Right lung (tissue), 5 donors: ENCODE results near the gene CNIH3. TPM values are rescaled to one million over a fixed set of nuclear protein-coding genes. Genes with fewer than 3 reads are reported as not detected.

ENCODE experiments used
- DNase-seq, 2 donors: peaks; one replicate each; pipeline ENCODE4 v3.0.0-alpha.2; 2013
- polyA plus RNA-seq, 5 donors: library from polyadenylated mRNA; unstranded; fragments of 120-200 nt; gene quantifications; one replicate each; pipeline versions ENCODE4 v1.2.1 to v1.2.3, GENCODE V29; 2013; ENCODE audit warnings: inconsistent platforms in 1 of 5, low replicate concordance in 1 of 5; ENCODE audit not compliant: insufficient read length in 5 of 5, insufficient read depth in 1 of 5

Gene CNIH3
- polyA plus RNA-seq, 5 donors: 6.3 to 8.6 (median 7.5) TPM

DNA sequence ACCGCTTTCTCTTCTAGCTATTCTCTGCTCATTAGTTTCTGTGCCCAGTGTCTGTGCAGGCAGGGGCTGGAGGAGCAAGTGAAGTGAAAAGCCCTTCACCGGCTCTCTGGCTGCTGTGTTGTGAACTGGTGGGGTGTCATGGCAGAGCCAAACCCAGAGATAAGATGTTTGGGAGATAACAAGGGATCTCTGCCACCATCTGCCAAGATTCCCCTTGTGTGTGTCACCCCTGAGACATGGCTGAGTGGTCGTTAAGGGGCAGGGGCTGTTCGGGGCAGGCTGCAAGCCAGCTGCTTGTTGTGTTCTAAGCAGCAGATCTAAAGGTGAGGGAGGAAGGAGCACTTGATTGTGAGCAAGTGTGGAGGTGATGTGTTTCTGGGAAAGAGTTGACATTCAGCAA is 24.5 kb downstream of the CNIH3 start:
- DNase-seq: no peak

DNA sequence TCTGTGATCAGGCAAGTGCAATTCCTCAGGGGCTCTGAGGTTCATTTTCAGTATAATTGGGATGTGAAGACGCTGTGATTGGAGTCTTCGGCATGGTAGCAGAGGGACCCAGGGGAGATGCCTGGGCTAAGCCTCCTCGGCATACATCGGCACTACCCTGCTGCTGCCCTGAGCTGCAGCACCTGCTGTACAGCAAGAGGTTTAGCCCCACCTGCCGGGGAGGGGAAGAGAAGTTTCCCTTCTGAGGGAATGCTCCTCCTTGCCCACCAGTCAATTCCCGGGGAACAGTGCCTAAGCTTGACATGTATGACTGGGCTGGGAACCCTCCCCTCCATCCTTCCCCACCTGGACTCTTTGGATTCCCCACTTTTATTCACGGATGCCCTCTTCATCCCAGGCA is 24.9 kb downstream of the CNIH3 start:
- DNase-seq: no peak

DNA sequence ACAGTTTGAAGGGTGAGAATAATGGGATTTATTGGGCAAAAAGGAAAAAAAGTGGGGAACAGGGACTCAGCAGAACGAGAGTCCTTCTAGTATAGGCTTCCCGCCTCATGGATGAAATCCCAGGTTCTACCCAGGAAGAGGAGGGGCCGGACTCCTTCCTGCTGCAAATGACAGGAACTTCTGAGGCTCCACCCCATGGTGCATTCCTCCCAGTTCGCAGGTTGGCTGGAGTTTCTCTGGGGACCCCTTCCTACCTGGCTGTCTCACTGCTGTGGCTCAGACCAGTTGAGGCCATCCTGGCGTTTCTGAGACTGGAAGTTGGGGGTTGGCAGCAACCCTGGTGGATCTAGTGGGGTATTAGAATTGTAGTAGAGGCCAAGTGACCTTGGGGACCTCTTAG is 27.5 kb downstream of the CNIH3 start:
- DNase-seq: no peak

DNA sequence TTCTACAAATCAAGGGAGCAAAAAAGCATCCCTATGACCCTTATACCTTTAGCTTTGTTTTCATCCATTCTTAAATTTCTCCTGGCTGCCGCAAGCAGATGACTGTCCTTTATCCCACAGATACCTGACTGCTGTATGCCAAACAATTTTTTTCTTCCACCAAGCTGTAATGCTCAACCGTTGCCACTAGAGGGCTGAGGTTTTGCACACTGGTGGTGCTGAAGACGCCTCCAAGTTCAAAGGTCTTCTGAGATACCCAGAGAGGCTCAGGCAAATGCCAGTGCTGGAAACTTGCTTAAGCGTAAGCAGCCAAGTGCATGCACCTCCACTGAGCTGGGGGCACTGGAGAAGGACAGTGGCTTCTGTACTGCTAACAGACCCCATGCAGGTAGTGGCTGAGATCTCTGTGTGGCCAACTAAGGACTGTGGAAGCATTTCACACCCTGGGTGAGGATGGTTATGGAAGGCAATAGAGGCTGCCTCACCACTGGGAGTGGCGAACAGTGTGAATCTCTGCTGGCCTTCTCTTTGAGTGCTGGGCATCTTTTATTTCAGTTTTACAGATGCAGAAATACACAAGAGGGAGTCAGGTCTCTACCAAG is 28.5 kb downstream of the CNIH3 start:
- DNase-seq: no peak

DNA sequence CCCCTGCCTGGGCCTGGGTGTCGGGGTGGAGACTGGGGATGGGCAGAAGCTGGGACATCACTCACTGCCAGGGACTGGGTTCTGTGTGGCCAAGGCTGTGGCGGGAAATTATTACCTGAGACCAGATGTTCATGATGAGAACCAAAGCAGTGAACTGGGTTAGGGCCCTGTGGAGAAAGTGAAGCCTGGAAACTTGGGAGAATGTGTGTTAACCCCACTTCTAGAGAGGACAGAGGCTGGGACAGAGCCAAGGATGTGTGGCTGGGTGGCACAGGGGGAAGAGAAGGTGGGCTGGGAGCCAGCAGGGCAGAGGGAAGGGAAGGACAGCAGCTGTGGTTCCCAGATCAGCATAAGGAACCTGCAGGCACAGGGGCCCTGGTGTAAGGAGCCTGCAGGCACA is 31.3 kb downstream of the CNIH3 start:
- no peak for DNase-seq

DNA sequence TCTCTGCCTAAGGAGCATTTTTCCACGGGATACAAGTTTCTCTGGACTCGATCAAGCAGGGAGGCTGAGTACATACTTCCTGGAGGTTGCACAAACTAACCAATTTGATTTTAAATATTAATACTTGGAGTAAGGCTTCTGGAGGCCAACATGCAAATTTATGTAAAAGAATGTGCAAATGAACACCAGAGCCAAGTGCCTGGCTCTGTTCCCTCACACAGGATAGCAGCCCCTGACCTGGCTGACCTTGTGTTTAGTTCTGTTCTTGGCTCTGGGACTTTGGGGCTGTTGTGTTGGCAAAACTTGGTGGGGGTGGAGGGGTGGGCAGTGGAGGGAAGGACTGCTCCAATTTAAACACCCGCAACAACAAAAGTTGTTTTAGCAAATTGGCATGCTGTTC is 34.2 kb downstream of the CNIH3 start:
- DNase-seq: no peak

DNA sequence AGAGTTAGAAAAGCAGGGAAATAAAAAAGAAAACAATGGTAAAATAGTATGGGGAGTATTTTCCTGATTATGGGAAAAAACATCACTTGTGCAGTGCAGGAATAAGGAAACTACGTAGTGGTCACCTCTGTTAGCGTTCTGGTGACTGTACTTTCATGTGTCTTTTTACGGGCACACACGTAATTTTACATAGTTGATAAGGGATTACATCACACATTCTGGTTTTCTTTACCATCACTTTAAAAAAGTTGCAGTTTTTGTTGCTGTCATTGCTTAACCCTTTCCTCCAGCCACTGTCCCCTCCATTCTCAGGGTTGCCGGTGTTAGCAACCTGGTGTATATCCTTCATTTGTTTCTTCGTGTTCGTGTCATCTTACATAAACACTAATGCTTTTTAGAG is 35.1 kb downstream of the CNIH3 start:
- no peak for DNase-seq

DNA sequence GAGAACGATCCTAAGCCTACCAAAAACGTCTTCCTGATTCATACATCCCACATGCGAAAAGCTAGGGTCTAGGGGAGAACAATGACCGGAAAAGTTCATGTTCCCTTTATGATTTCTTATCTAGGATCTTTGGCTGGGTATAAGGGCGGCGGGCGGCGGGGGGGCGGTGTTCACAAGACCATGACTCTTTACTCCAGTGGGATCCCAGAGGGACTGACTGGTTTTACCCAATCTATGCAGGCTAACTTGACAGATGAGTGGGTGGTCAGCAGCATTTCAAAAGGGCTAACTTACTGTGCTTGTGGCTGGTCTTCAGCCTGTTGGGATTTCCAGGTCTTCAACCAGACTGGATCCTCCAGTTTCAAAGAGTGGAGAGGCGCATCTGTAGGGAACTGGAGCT is 40.3 kb downstream of the CNIH3 start:
- DNase-seq: no peak

DNA sequence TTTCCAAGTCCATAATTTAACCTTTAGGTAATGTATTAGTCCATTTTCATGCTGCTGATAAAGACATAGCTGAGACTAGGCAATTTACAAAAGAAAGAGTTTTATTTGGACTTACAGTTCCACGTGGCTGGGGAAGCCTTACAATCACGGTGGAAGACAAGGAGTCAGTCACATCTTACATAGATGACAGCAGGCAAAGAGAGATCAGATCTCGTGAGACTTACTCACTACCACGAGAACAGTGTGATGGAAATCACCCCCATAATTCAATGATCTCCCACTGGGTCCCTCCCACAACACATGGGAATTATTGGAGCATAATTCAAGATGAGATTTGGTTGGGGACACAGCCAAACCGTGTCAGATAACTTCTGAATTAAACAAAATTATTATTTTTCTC is 44.0 kb downstream of the CNIH3 start:
- no peak for DNase-seq

DNA sequence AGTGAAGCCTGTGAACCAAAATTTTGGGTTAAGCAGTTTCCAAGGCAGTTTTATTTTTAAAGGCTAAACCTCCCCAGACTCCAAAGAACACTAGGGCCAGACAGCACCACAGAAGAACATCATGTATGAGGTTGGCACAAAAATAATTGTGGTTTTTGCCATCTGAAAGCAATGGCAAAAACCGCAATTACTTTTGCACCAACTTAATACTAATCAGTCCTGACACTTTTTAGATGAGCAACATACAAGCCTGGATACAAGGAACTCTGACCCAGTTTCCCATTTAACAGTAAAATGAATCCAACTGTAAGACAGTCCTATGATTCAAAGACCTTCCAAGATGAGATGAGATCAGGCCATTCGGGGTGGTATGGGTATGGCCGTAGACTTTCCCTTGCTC is 46.8 kb downstream of the CNIH3 start:
- DNase-seq: no peak

DNA sequence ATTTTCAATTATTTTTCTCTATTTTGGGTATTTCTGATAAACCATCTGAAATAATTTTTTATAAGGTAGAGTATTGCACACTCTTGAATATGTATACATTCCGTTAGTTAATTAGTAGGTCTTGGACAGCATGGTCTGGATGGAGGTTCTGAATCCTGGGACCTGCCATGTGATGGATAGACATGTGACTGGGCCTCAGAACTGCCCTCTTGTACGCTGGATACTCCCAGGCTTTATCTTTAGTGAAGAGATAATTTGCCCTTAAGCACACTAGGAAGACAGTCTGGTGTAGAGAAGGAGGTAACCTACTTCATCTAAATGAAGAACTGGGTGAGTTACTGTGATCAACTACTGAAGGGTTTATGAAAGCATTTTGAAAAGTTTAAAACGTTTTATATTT is 48.9 kb downstream of the CNIH3 start:
- DNase-seq: no peak

DNA sequence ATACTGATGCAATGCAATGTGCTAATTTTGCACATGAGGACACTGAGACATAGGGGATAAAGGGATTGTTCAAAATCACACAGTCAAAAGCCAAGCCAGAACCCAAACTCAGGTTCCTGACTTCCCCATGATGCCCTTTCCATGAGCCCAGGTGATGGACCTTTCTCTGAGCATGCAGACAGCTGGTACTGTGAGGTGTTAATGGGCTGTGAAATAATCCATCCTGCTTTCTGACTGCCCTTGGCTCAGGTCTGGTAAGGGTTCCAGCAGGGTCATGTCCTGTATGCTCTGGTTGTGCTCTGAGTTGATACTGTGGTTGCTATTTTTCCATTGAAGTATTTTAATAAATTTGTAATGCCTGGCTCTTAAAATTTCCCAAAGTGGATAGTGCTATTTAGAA is 50.0 kb downstream of the CNIH3 start:
- no peak for DNase-seq

DNA sequence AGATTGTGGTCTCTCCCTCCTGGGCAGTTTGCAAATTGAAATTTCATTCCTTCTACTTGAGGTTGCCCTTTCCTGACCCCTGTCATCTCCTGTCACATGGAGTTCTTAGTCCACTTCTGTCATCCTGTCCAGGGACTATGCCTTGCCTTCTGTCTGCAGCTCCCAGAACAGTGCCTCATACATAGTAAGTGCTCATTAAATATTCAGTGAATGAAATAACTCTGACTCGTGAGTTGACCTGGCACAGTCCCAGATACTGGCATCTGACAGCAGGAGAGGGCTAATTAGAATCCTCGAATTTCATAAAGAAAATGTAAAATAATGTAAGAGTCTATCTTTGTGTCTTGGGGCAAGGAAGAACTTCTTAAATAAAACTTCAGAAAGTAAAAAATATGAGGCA is 50.8 kb downstream of the CNIH3 start:
- no peak for DNase-seq

DNA sequence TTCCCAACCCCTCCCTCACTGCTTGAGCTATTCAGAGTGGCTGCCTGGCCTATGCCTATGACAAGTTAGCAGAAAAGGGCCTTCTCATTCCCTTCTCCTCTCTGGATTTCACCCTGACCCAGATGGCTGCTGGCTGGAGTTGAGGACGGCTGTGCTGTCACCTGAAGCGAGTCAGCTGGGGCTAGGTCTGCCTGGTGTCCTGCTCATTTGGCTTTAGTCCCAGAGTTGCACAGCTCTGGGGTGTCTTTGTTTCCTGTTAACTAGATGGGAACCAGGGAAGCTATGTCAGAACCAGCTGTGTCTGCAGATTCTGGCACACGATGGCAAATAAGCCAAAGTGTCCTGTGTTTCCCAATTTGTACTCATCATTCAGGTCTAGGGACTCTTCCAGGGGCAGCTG is 52.9 kb downstream of the CNIH3 start:
- no peak for DNase-seq

DNA sequence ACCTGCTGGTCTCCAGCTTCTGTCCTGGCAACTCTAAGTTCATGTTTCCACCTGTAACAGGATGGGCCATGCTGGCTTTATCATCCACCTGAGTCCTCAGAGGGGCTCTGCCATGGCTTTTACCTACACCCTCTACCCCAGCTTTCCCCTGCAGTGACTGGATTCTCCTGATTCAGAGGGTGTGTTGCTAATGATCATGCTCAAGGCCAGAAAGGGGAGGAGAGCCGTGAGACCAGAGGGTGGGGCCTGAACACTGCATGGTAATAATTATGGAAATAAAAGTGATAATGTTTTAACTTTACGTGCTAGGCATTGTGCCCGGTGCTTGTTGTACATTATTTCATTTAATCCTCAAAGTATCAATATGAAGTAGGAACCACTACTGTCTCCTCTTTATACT is 53.3 kb downstream of the CNIH3 start:
- no peak for DNase-seq

DNA sequence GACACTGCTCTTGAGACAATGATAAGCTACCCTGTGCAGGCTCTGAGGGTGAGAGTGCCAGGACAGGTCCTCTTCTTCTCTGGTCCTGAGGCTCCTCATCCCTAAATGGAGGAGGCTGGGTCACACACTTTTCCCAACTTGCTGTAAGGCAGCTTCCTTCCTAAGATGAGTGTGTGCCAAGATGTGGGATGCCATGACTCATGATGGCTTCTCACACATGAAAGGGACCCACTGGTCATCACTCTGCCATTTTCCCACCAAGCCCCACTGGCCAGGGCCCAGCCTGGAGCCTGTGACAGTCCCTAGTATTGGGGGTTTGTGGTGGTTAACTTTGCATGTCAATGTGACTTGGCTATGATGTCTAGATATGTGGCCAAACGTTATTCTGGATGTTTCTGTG is 54.4 kb downstream of the CNIH3 start:
- no peak for DNase-seq

DNA sequence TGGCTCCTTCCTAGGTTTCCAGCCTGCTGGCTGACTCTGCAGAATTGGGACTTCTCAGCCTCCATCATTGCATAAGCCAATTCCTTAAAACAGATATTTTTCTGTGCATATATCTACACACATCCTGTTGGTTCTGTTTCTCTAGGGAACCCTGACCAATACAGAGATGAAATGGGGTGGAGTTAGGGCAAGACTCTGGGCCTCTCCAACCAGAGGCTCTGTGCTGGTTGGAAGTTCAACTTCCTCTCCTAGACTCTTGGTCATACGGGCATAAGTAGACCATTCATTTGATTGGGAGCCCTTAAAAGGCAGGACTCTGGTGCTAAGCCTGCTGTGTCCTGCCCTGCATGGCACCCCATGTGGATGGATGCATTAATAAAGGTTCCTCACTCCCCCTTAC is 55.0 kb downstream of the CNIH3 start:
- no peak for DNase-seq

DNA sequence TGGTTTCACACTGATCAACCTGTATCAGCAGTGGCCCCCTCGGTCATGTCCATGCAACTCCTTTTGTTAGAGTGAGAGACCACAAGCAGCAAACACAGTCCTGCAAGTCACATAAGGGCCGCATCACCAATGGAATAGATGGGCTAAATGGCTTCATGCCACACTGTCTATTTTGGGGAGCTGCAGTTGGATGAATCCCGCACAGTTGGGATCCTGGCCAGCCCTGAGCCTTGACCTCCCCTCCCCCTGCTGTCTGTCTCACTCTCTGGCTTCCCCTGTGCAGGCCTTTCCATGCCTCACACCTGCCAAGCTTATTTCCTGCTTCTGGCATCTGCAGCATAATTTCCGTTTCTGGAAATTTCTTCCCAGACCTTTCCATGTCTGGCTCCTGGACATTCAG is 57.0 kb downstream of the CNIH3 start:
- DNase-seq: no peak

DNA sequence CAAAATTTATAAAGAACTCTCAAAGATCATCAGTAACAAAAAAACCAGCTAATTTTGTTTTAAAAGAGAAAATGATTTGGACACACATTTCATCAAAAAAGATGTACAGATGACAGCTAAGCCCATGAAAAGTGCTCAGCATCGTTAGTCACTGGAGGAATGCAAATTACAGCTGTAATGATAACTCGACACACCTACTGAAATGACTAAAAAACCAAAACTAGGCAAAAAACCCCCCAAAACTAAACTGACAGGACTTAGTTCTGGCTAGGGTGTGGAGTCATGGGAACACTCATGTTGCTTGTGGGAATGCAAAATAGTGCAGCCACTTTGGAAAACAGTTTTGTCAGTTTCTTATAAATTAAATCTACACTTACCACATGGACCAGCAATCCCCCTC is 59.5 kb downstream of the CNIH3 start:
- no peak for DNase-seq

DNA sequence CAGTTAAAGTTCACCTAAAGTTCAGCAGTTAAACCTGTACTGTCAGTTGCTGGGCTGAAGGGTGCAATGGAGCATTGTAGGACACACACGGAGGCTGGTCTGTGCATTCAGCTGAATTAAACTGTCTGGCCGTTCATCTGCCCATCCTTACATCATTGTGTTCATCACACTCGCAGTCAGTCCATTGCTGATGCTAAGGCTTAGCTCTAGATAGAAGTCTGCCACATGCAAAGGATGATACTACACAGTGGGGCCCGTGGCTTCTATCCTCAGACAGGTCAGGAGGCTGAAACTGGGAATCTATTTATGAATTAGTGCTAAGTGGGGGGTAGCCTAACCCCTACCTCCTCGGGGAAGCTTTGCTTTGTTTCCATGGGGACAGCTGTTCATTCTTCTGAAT is 60.4 kb downstream of the CNIH3 start:
- DNase-seq: no peak

DNA sequence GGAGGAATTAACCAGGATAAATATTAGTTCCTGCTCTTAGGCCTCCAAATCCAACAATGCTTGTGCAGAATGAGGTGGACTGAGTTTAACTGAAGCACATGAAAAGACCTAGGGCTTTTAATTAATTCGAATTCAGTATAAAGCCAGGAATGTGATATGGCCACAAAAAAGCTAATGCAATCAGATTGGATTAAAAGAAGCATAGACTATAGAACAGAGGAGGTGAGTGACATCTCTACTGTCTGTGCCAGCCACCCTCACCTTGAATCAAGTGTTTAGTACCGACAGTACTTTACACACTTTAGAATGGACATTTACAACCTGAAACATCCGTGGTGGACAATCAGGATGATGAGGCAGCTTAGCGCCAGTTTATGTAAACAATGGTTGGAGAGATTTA is 62.1 kb downstream of the CNIH3 start:
- no peak for DNase-seq

DNA sequence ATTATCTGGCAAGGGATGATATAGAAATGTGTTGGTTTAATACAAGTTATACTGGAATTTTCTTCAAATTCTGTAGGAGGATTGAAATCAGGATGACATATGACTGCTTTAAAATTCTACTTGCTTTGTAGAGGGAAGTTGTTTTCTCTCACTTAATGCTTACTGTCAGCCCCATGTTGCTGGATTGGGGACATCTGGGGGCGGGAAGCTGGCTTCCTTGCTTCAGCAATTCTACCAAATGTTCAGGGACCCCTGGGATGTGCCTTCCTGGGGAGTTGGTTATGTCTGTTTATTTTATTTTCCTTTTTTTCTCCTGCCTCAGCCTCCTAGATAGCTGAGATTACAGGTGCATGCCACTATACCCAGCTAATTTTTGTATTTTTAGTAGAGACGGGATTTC is 63.5 kb downstream of the CNIH3 start:
- no peak for DNase-seq

DNA sequence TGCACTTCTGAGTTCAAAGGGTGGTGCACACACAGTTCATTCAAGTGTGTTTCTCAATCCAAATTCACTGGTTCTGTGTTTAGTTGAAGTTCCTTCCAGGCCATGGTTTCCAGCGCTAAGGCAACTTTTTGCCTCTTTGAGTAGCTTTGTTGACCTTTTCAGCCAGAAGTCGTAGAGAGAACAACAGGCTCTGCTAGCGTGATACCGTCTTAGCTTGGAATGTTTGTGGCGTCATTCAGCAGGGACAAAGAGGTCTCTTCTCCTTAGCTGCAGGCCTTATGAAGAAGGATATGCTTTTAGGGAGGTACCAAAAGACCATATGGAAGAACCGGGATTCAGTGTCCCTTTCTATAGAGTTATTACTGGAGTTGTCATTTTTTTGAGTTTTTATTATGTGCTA is 65.7 kb downstream of the CNIH3 start:
- no peak for DNase-seq

DNA sequence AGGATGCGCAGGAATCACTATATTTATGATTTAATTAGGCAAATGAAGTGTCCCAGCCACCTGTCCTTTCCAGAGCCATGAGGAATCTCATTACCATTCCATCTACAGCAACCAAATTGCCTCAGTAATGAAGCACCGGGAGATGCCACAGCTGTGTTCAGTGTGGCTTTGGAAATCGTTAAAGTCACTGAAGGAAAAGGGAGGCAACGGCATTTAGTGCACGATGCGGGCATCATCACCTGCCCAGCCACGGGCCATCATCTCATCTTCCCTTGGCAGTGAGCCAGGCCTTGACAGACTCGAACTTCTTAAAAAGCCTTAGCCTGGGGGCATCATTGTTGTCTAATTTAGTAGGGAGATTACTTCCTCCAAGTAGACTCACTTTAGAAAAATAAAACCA is 67.8 kb downstream of the CNIH3 start:
- DNase-seq: no peak

DNA sequence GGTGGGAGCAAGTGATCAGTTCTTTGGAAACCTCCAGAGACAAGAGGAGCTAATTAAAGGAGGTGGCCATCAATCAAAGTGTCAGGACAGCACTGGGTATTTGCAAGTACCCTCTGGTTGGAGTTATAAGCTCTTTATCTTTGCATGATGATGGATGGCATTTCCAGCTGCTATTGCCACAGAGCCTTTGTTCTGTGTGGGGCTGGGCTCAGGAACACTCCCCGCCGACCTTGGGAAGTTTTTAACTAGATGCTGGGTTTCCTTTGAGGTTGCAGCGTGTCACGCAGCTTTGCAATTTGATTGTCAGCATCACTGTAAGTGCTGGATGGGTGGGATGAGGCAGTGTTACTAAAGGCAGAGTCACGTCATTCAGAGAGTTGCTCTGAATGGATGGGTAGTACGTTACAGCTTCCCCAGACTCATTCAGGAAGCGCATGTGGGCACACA is 68.9 kb downstream of the CNIH3 start:
- DNase-seq: no peak
